ENCODE data around the gene ZBTB49. TPM values are rescaled to one million over a fixed set of nuclear protein-coding genes. Genes with fewer than 3 reads are reported as not detected.

The ZBTB49 gene
- total RNA-seq, 4 donors from 2014 or later, result 1.7 to 6.3 (median 4.4) TPM

DNA sequence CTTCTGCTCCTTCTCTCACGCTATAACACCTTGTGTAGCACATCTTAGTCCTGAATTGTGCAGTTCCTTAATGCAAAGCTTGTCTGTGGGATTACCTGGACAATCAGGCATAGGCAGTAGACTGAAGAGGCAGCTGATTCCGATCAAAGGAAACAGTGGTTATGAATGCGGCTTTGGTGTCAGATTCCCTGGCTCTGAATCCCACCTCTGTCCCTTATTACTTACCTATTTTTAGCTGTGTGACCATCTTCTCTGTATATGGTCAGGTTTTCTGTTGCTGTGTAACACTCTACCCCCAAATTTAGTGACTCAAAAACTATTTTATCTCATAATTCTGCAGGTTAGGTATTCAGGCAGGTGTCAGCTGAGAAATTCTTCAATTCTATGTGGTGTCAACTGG lies 3.2 kb downstream of the ZBTB49 start:
- H3K36me3 ChIP-seq, result peaks cover 0 to 12% (median 0%) of the 10 kb centered on the region in 3 donors
- 89 to 98% methylated on average over 3 of the region's 3 CpGs for WGBS, 2 donors
- intact Hi-C loops (cut with DNase I), result no loop called here
- no peak overlapping the region for H3K27ac ChIP-seq
- DNase-seq, result no peak
- TF ChIP-seq, protein P1, sequence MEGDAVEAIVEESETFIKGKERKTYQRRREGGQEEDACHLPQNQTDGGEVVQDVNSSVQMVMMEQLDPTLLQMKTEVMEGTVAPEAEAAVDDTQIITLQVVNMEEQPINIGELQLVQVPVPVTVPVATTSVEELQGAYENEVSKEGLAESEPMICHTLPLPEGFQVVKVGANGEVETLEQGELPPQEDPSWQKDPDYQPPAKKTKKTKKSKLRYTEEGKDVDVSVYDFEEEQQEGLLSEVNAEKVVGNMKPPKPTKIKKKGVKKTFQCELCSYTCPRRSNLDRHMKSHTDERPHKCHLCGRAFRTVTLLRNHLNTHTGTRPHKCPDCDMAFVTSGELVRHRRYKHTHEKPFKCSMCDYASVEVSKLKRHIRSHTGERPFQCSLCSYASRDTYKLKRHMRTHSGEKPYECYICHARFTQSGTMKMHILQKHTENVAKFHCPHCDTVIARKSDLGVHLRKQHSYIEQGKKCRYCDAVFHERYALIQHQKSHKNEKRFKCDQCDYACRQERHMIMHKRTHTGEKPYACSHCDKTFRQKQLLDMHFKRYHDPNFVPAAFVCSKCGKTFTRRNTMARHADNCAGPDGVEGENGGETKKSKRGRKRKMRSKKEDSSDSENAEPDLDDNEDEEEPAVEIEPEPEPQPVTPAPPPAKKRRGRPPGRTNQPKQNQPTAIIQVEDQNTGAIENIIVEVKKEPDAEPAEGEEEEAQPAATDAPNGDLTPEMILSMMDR (IDR thresholded peaks at IDR 0.05), result no peak
- TF ChIP-seq POLR2A (IDR thresholded peaks at IDR 0.05), result no peak
- H3K4me3 ChIP-seq, result no peak overlapping the region
- no peaks in the 10 kb centered on the region for H3K9me3 ChIP-seq
- peaks cover 10 to 31% (median 20%) of the 10 kb centered on the region in 3 donors for H3K4me1 ChIP-seq
- no peaks in the 10 kb centered on the region for H3K27me3 ChIP-seq

DNA sequence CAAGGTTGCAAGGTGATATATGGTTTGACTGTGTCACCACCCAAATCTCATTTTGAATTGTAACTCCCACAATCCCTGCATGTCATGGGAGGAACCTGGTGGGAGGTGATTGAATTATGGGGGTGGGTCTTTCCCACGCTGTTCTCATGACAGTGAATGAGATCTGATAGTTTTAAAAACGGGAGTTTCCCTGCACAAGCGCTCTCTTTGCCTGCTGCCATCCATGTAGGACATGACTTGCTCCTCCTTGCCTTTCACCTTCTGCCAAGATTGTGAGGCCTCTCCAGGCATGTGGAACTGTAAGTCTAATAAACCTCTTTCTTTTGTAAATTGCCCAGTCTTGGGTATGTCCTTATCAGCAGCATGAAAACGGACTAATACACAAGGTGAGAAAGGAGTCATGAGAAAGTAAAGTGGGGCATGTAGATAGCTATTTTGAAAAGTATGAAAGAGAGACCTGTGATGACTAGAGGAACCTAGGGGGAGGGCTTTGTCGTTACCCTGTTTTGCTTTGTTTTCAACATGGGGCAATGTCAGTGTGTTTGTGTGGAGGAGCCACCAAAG lies 6.3 kb downstream of the ZBTB49 start:
- intact Hi-C loops (cut with DNase I), result no loop called here
- 87 to 97% methylated on average over 4 to 5 of the region's 5 CpGs for WGBS, 2 donors
- peaks cover 0 to 30% (median 0%) of the 10 kb centered on the region in 3 donors for H3K36me3 ChIP-seq
- H3K9me3 ChIP-seq, result no peaks in the 10 kb centered on the region
- TF ChIP-seq, protein P1 (IDR thresholded peaks at IDR 0.05), result no peak
- TF ChIP-seq POLR2A (IDR thresholded peaks at IDR 0.05), result no peak
- peaks cover 0 to 8% (median 4%) of the 10 kb centered on the region in 3 donors for H3K4me1 ChIP-seq
- no peaks in the 10 kb centered on the region for H3K27me3 ChIP-seq
- DNase-seq, result no peak
- no peak overlapping the region for H3K27ac ChIP-seq
- H3K4me3 ChIP-seq, result no peak overlapping the region

DNA sequence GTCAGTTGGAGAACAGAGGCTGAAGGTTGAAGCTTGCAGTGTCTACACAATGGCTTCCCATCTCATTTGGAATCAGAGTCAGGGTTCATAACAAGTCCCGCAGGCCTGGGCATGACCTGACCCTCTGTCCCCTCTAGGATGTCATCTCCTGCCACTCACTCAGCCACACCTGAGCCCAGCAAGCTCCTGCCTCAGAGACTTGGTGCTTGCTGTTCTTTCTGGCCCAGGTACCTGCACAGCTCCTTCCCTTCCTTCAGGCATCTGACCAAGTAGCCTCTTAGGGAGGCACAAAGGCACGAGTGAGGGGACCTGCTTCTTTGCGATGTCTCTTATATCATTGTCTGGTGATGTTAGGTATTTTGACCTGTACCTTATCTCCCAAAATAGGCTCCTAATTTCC lies 9.0 kb downstream of the ZBTB49 start:
- H3K9me3 ChIP-seq, result no peaks in the 10 kb centered on the region
- no peaks in the 10 kb centered on the region for H3K4me1 ChIP-seq
- no peaks in the 10 kb centered on the region for H3K27me3 ChIP-seq
- H3K36me3 ChIP-seq, result peaks cover 0 to 40% (median 10%) of the 10 kb centered on the region in 3 donors
- intact Hi-C loops (cut with DNase I), result no loop called here
- WGBS, 2 donors, result 90 to 98% methylated on average over 3 of the region's 3 CpGs
- TF ChIP-seq, protein P1 (IDR thresholded peaks at IDR 0.05), result no peak
- no peak for TF ChIP-seq POLR2A (IDR thresholded peaks at IDR 0.05)
- H3K27ac ChIP-seq, result no peak overlapping the region
- no peak for DNase-seq
- no peak overlapping the region for H3K4me3 ChIP-seq

DNA sequence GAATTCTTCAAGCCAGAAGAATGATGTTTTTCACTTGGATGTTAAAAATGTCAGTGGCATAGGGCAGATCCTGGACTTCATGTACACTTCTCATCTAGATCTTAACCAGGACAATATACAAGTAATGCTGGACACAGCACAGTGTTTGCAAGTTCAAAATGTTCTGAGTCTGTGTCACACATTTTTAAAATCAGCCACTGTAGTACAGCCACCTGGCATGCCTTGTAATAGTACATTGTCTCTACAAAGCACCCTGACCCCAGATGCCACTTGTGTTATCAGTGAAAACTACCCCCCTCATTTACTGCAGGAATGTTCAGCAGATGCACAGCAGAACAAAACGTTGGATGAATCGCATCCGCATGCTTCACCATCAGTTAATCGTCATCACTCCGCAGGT lies 11.9 kb downstream of the ZBTB49 start:
- intact Hi-C loops (cut with DNase I), result no loop called here
- DNase-seq, result no peak
- no peaks in the 10 kb centered on the region for H3K4me1 ChIP-seq
- H3K4me3 ChIP-seq, result no peak overlapping the region
- no peak for TF ChIP-seq POLR2A (IDR thresholded peaks at IDR 0.05)
- TF ChIP-seq, protein P1 (IDR thresholded peaks at IDR 0.05), result no peak
- H3K9me3 ChIP-seq, result no peaks in the 10 kb centered on the region
- H3K27ac ChIP-seq, result no peak overlapping the region
- WGBS, 2 donors, result 90 to 92% methylated on average over 5 of the region's 5 CpGs
- no peaks in the 10 kb centered on the region for H3K27me3 ChIP-seq
- H3K36me3 ChIP-seq, result peaks cover 0 to 55% (median 10%) of the 10 kb centered on the region in 3 donors

DNA sequence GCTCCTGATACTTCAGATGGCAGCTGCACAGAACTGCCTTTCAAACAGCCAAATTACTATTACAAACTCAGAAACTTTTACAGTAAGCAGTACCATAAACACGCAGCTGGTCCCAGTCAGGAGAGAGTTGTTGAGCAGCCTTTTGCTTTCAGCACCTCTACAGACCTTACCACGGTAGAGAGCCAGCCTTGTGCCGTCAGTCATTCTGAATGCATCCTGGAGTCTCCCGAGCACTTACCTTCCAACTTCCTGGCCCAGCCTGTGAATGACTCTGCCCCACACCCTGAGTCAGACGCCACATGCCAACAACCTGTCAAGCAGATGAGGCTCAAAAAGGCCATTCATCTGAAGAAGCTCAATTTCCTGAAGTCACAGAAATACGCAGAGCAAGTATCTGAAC lies 12.4 kb downstream of the ZBTB49 start:
- 39 to 53% methylated on average over 6 of the region's 6 CpGs for WGBS, 2 donors
- DNase-seq, result no peak
- peaks cover 0 to 59% (median 10%) of the 10 kb centered on the region in 3 donors for H3K36me3 ChIP-seq

More for the DNA sequence above, 12.4 kb downstream of the ZBTB49 start:
- Histone ChIP-seq H3K4me3 (no peak overlapping the region), H3K4me1 (no peaks in the 10 kb centered on the region), H3K9me3 (no peaks in the 10 kb centered on the region), H3K27ac (no peak overlapping the region), H3K27me3 (no peaks in the 10 kb centered on the region)
- intact Hi-C loops (cut with DNase I), result no loop called here
- TF ChIP-seq, protein P1 (IDR thresholded peaks at IDR 0.05), result no peak
- no peak for TF ChIP-seq POLR2A (IDR thresholded peaks at IDR 0.05)

Data from esophagus squamous epithelium (tissue), 5 donors.